Keratinocyte (primary cell): ENCODE data around the gene ALX4. TPM values are rescaled to one million over a fixed set of nuclear protein-coding genes. Genes with fewer than 3 reads are reported as not detected.

Experiments
- DNase-seq: peaks from one replicate; pipeline ENCODE4 v3.0.0-alpha.2; 2011; ENCODE audit warnings: low read depth, missing footprints, low spot score
- FAIRE-seq: peaks from 2 replicates; lab custom pipeline; 2011; peaks lifted over from hg19 to GRCh38; lab: Jason Lieb, UNC
- H2AFZ ChIP-seq: 2 replicates; pipeline ENCODE4 v1.6.0; 2012; ENCODE audit warnings: low read length, control low read depth, inconsistent platforms; ENCODE audit not compliant: control insufficient read depth
- H3K27ac ChIP-seq: 2 replicates; pipeline ENCODE4 v1.5.1; 2011; ENCODE audit warnings: low read length; ENCODE audit not compliant: control insufficient read depth, insufficient read depth
- H3K27me3 ChIP-seq: 3 replicates; pipeline ENCODE4 v1.6.0; 2011; ENCODE audit warnings: low read length; ENCODE audit not compliant: control insufficient read depth, insufficient read depth; ENCODE audit errors: extremely low read depth
- H3K36me3 ChIP-seq, 2 experiments: 2 replicates in 1 of 2; 3 replicates in 1 of 2; pipeline ENCODE4 v1.5.1; 2011; ENCODE audit warnings: low read length in 2 of 2, mild to moderate bottlenecking in 1 of 2; ENCODE audit not compliant: control insufficient read depth in 2 of 2, insufficient read depth in 2 of 2; ENCODE audit errors: extremely low read depth in 1 of 2
- H3K4me1 ChIP-seq: 3 replicates; pipeline ENCODE4 v1.5.1; 2011; ENCODE audit warnings: low read length; ENCODE audit not compliant: control insufficient read depth, insufficient read depth; ENCODE audit errors: extremely low read depth
- H3K4me2 ChIP-seq: 3 replicates; pipeline ENCODE4 v1.6.0; 2011; ENCODE audit warnings: low read depth, low read length; ENCODE audit not compliant: control insufficient read depth, insufficient read depth; ENCODE audit errors: extremely low read depth
- H3K4me3 ChIP-seq, 3 experiments: fragments of 200-600 bp in 1 of 3; sonication (generic) in 1 of 3; 2 replicates in 2 of 3; 3 replicates in 1 of 3; pipeline ENCODE4 v1.5.1; 2011 to 2016; ENCODE audit warnings: low read length in 3 of 3, mild to moderate bottlenecking in 3 of 3, control low read depth in 2 of 3, inconsistent platforms in 1 of 3, low read depth in 1 of 3, mixed read lengths in 1 of 3, mixed run types in 1 of 3, moderate library complexity in 1 of 3; ENCODE audit not compliant: control insufficient read depth in 2 of 3, insufficient read depth in 2 of 3; ENCODE audit errors: extremely low read depth in 1 of 3
- H3K79me2 ChIP-seq: 2 replicates; pipeline ENCODE4 v1.6.0; 2012; ENCODE audit warnings: low read length; ENCODE audit not compliant: control insufficient read depth, insufficient read depth
- H3K9ac ChIP-seq: 3 replicates; pipeline ENCODE4 v1.6.0; 2011; ENCODE audit warnings: low read length; ENCODE audit not compliant: control insufficient read depth, insufficient read depth; ENCODE audit errors: extremely low read depth
- H3K9me1 ChIP-seq: 3 replicates; pipeline ENCODE4 v1.6.0; 2011; ENCODE audit warnings: low read length; ENCODE audit not compliant: control insufficient read depth, insufficient read depth; ENCODE audit errors: extremely low read depth
- H3K9me3 ChIP-seq: 2 replicates; pipeline ENCODE4 v1.5.1; 2012; ENCODE audit warnings: low read depth, low read length; ENCODE audit not compliant: control insufficient read depth
- H4K20me1 ChIP-seq: 3 replicates; pipeline ENCODE4 v1.6.0; 2011; ENCODE audit warnings: low read length; ENCODE audit not compliant: control insufficient read depth, insufficient read depth; ENCODE audit errors: extremely low read depth
- CTCF ChIP-seq, 3 experiments: IDR thresholded peaks in 1 of 3; conservative IDR thresholded peaks in 1 of 3; optimal IDR thresholded peaks in 1 of 3; 2 replicates in 2 of 3; 3 replicates in 1 of 3; pipeline versions ENCODE3 to v1.5.1; 2011; ENCODE audit warnings: low read length in 3 of 3, mild to moderate bottlenecking in 3 of 3, moderate library complexity in 2 of 3, control low read depth in 1 of 3, inconsistent platforms in 1 of 3; ENCODE audit not compliant: insufficient read depth in 2 of 3; ENCODE audit errors: extremely low read depth in 1 of 3
- EZH2 ChIP-seq: IDR thresholded peaks from one replicate; pipeline ENCODE4 v1.6.1; 2012; ENCODE audit warnings: inconsistent platforms, mild to moderate bottlenecking, low read length, moderate library complexity
- dilution Hi-C: fragments of 300-500 bp; cut with MboI; formaldehyde crosslinking; loops from one replicate; pipeline ENCODE4 v1.7.0; 2020; ENCODE audit warnings: low sequenced_read_pairs; ENCODE audit not compliant: extremely low pct_ligation_motif_present
- polyA plus RNA-seq, 5 experiments: library from polyadenylated mRNA; depleted of rRNA in 3 of 5; stranded (reverse) in 3 of 5; stranded (forward) in 1 of 5; unstranded in 1 of 5; fragments of >200 nt; gene quantifications; 1 replicate in 1 of 5; 2 replicates in 3 of 5; 3 replicates in 1 of 5; pipeline versions ENCODE4 v1.2.1 to v1.2.3, GENCODE V29; 2011 to 2012; ENCODE audit warnings: missing spikeins in 2 of 5, low read depth in 1 of 5, low replicate concordance in 1 of 5

Gene ALX4
- polyA plus RNA-seq, 1 donor (not counting 4 experiments of a cell fraction or from before 2014, with no cell fraction given) = not detected

GRCh38 chr11:44275241-44275640 is 34.7 kb downstream of the ALX4 start:
- no peak overlapping the region for H3K9ac ChIP-seq
- no peaks in the 10 kb centered on the region for H3K9me3 ChIP-seq
- FAIRE-seq (no peak), DNase-seq (no peak)
- dilution Hi-C loops = no loop called here
- TF ChIP-seq EZH2 (no peak), CTCF (optimal IDR thresholded peaks at IDR 0.05 in 1 of 3, IDR thresholded peaks at IDR 0.05 in 1 of 3, conservative IDR thresholded peaks at IDR 0.05 in 1 of 3; ENCODE audit: extremely low read depth in 1 of 3, insufficient read depth in 2 of 3, low read length in 3 of 3) (no peak)
- no peaks in the 10 kb centered on the region for H3K9me1 ChIP-seq
- no peaks in the 10 kb centered on the region for H3K36me3 ChIP-seq
- H3K79me2 ChIP-seq = no peaks in the 10 kb centered on the region
- H4K20me1 ChIP-seq = no peaks in the 10 kb centered on the region
- H3K4me2 ChIP-seq = no peak overlapping the region
- H3K27me3 ChIP-seq = peaks cover 21% of the 10 kb centered on the region
- no peak overlapping the region for H3K4me3 ChIP-seq
- H2AFZ ChIP-seq = no peak overlapping the region
- H3K4me1 ChIP-seq = no peaks in the 10 kb centered on the region
- H3K27ac ChIP-seq = no peak overlapping the region

- no peaks in the 10 kb centered on the region for H3K9me3 ChIP-seq
- no peak overlapping the region for H3K4me2 ChIP-seq
- no peak overlapping the region for H3K9ac ChIP-seq
- no peaks in the 10 kb centered on the region for H3K9me1 ChIP-seq
- DNase-seq (no peak), FAIRE-seq (no peak)
- H3K36me3 ChIP-seq = no peaks in the 10 kb centered on the region
- no peaks in the 10 kb centered on the region for H3K4me1 ChIP-seq
- H3K27ac ChIP-seq = no peak overlapping the region
- H2AFZ ChIP-seq = no peak overlapping the region
- H3K4me3 ChIP-seq = no peak overlapping the region
- dilution Hi-C loops = no loop called here
- H3K79me2 ChIP-seq = no peaks in the 10 kb centered on the region
- peaks cover 21% of the 10 kb centered on the region for H3K27me3 ChIP-seq
- H4K20me1 ChIP-seq = no peaks in the 10 kb centered on the region
- TF ChIP-seq CTCF (optimal IDR thresholded peaks at IDR 0.05 in 1 of 3, IDR thresholded peaks at IDR 0.05 in 1 of 3, conservative IDR thresholded peaks at IDR 0.05 in 1 of 3; ENCODE audit: extremely low read depth in 1 of 3, insufficient read depth in 2 of 3, low read length in 3 of 3) (no peak), EZH2 (no peak)
These were observed 35.5 kb downstream of the ALX4 start for GRCh38 chr11:44274404-44274803.
